ENCODE measurements around the gene KDM6A. TPM values are rescaled to one million over a fixed set of nuclear protein-coding genes. Genes with fewer than 3 reads are reported as not detected.

The KDM6A gene
- total RNA-seq, 2 donors from 2014 or later = 16.9 to 18.2 TPM

DNA sequence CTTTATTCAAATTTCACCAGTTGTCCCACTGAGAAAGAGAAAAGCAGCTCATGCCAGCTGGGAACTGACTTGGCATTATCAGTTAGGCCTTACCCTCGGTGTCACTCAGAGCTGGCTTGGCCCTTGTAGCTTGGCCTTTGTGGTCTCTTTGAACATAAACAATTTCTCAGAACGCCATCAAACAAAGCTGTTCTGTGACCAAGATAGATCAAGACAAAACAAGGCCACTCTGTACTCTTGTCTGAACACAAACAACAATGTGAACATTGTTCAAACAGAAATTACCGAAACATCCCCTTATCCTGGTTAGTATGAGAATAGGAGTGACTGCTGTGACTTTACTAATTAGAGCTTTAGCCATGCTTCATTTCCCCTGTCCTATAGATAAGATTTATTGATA is 270.5 kb downstream of the KDM6A start:
- Histone ChIP-seq H3K27ac (no peak overlapping the region), H3K27me3 (no peaks in the 10 kb centered on the region), H3K36me3 (no peaks in the 10 kb centered on the region), H3K9me3 (no peaks in the 10 kb centered on the region), H3K4me1 (no peaks in the 10 kb centered on the region), H3K4me3 (no peak overlapping the region)
- DNase-seq (ENCODE audit: low spot score) = no peak
- TF ChIP-seq, protein P1, sequence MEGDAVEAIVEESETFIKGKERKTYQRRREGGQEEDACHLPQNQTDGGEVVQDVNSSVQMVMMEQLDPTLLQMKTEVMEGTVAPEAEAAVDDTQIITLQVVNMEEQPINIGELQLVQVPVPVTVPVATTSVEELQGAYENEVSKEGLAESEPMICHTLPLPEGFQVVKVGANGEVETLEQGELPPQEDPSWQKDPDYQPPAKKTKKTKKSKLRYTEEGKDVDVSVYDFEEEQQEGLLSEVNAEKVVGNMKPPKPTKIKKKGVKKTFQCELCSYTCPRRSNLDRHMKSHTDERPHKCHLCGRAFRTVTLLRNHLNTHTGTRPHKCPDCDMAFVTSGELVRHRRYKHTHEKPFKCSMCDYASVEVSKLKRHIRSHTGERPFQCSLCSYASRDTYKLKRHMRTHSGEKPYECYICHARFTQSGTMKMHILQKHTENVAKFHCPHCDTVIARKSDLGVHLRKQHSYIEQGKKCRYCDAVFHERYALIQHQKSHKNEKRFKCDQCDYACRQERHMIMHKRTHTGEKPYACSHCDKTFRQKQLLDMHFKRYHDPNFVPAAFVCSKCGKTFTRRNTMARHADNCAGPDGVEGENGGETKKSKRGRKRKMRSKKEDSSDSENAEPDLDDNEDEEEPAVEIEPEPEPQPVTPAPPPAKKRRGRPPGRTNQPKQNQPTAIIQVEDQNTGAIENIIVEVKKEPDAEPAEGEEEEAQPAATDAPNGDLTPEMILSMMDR (IDR thresholded peaks at IDR 0.05) = no peak

- Histone ChIP-seq H3K36me3 (no peaks in the 10 kb centered on the region), H3K9me3 (no peaks in the 10 kb centered on the region), H3K4me3 (no peak overlapping the region), H3K27me3 (no peaks in the 10 kb centered on the region), H3K27ac (no peak overlapping the region), H3K4me1 (no peaks in the 10 kb centered on the region)
- TF ChIP-seq, protein P1 (IDR thresholded peaks at IDR 0.05) = no peak
- no peak for DNase-seq (ENCODE audit: low spot score)
Observed at GRCh38 chrX:45145492-45146215, 272.7 kb downstream of the KDM6A start.

DNA sequence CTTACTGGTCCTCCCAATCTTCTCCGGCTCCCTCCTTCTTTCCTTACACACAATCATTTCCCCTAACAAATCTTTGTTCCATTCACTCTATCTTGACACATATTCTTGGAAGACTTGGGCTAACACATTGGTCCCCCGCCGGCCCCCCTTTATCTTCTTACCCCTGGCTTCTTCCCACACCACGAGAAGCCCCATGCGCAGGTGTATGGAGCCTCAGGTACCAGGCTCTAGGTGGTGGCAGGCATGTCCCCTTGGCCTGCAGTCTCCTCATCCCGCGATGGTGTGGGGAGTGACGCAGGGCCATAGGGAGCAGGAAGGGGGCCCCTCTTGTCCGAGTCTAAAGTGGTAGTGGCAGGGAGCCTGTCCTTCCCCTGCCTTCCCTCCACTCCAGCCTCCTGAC is 277.8 kb downstream of the KDM6A start:
- H3K4me1 ChIP-seq = no peaks in the 10 kb centered on the region
- no peaks in the 10 kb centered on the region for H3K36me3 ChIP-seq
- no peak overlapping the region for H3K4me3 ChIP-seq
- no peak for DNase-seq (ENCODE audit: low spot score)
- no peaks in the 10 kb centered on the region for H3K27me3 ChIP-seq
- H3K9me3 ChIP-seq = no peaks in the 10 kb centered on the region
- TF ChIP-seq, protein P1 (IDR thresholded peaks at IDR 0.05) = no peak
- no peak overlapping the region for H3K27ac ChIP-seq

DNA sequence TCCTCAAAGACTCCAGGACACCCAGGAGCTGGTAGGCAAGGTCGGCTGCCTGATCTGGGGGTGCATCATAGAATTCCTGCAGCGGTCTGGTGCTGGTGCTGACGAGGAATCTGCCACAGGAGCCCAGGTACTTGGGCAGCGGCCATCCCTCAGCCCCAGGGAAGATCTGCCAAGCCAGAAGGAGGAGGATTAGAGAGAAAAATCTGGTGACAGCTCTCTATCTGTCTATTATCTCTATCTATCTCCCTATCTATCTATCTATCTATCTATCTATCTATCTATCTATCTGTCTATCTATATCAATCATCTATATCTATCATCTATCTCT is 281.0 kb downstream of the KDM6A start:
- no peaks in the 10 kb centered on the region for H3K9me3 ChIP-seq
- H3K27me3 ChIP-seq = no peaks in the 10 kb centered on the region
- H3K36me3 ChIP-seq = no peaks in the 10 kb centered on the region
- no peak for DNase-seq (ENCODE audit: low spot score)
- H3K4me1 ChIP-seq = no peaks in the 10 kb centered on the region
- TF ChIP-seq, protein P1 (IDR thresholded peaks at IDR 0.05) = no peak
- no peak overlapping the region for H3K4me3 ChIP-seq
- no peak overlapping the region for H3K27ac ChIP-seq

DNA sequence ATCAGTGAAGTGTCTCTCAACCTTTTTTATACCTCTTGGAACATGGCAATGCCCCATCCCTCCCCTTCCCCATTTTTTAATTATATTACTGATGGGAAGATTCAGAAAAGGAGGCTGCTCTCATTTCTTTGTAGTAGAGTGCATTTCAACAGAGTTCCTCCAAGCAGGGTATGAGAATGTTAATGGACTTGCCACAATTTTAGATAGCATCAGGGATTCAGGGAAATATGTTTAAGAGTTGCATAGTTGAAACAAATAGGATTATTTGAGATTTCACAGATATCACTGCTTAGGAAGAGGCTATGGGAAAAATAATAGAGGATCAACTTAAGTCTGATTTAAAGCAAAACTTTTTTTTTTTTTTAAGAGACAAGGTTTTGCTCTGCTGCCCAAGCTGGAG is 281.5 kb downstream of the KDM6A start:
- TF ChIP-seq, protein P1 (IDR thresholded peaks at IDR 0.05) = no peak
- no peak overlapping the region for H3K27ac ChIP-seq
- no peak for DNase-seq (ENCODE audit: low spot score)

DNA sequence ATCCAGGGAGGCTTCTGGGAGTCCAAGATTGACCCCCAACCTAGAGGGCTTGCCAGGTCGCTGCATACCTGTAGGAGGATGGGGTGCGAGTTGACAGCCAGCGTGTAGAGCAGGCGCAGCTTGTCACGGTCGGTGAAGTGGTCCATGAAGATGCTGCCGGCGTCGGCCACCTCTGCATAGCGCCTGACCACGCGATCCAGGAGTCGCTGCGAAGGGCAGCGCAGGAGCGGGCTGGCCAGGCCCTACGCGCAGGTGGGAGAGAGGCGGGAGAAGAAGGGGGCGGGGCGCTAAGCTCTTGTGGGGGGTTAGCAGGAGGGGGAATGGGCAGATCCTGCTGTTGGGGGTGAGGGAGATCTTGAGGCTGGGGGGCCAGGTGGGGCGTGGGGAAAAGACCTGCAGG is 284.7 kb downstream of the KDM6A start:
- H3K27ac ChIP-seq = no peak overlapping the region
- TF ChIP-seq, protein P1 (IDR thresholded peaks at IDR 0.05) = no peak
- H3K27me3 ChIP-seq = no peaks in the 10 kb centered on the region
- no peak for DNase-seq (ENCODE audit: low spot score)
- peaks cover 0 to 6% of the 10 kb centered on the region in 2 donors for H3K9me3 ChIP-seq
- no peak overlapping the region for H3K4me3 ChIP-seq
- H3K36me3 ChIP-seq = no peaks in the 10 kb centered on the region
- no peaks in the 10 kb centered on the region for H3K4me1 ChIP-seq

More for the DNA sequence above, 281.5 kb downstream of the KDM6A start:
- Histone ChIP-seq H3K27me3 (no peaks in the 10 kb centered on the region), H3K4me1 (no peaks in the 10 kb centered on the region), H3K9me3 (no peaks in the 10 kb centered on the region), H3K4me3 (no peak overlapping the region), H3K36me3 (no peaks in the 10 kb centered on the region)
